Neuronal stem cell (in vitro differentiated cells): ENCODE results near the gene TP73.
A peak's percentile ranks its signal among the peaks of the same experiment; 100 is the strongest.

ENCODE experiments used
- DNase-seq: peaks from one replicate; pipeline ENCODE4 v3.0.0-alpha.2; 2013; ENCODE audit warnings: low spot score
- H2AFZ ChIP-seq: one replicate; pipeline ENCODE4 v1.6.1; 2013; ENCODE audit warnings: mild to moderate bottlenecking, low read length, inconsistent platforms
- H2AK5ac ChIP-seq: 2 replicates; pipeline ENCODE4 v1.6.1; 2013; ENCODE audit warnings: low read depth, mild to moderate bottlenecking, inconsistent platforms, low read length, moderate library complexity, mixed read lengths
- H2BK120ac ChIP-seq: 2 replicates; pipeline ENCODE4 v1.6.1; 2013; ENCODE audit warnings: low read depth, mild to moderate bottlenecking, inconsistent platforms, low read length, moderate library complexity, mixed read lengths
- H2BK12ac ChIP-seq: one replicate; pipeline ENCODE4 v1.6.1; 2013; ENCODE audit warnings: low read length, inconsistent platforms
- H2BK15ac ChIP-seq: 2 replicates; pipeline ENCODE4 v1.6.1; 2013; ENCODE audit warnings: mild to moderate bottlenecking, low read length, inconsistent platforms, mixed read lengths
- H2BK5ac ChIP-seq: one replicate; pipeline ENCODE4 v1.6.1; 2013; ENCODE audit warnings: inconsistent platforms, mild to moderate bottlenecking, low read length, moderate library complexity
- H3K14ac ChIP-seq: one replicate; pipeline ENCODE4 v1.6.1; 2013; ENCODE audit warnings: low read length, inconsistent platforms
- H3K18ac ChIP-seq: 2 replicates; pipeline ENCODE4 v1.6.1; 2013; ENCODE audit warnings: low read length, inconsistent platforms
- H3K23ac ChIP-seq: 2 replicates; pipeline ENCODE4 v1.6.1; 2013; ENCODE audit warnings: low read depth, mild to moderate bottlenecking, mixed read lengths, low read length, inconsistent platforms; ENCODE audit not compliant: poor library complexity
- H3K27ac ChIP-seq: replicated peaks from 3 replicates; pipeline ENCODE4 v1.5.1; 2013; ENCODE audit warnings: low read length, inconsistent platforms
- H3K27me3 ChIP-seq, 3 experiments: 2 replicates each; pipeline ENCODE4 v1.6.1; 2013; ENCODE audit warnings: low read length in 3 of 3, mild to moderate bottlenecking in 2 of 3, inconsistent platforms in 1 of 3, low read depth in 1 of 3, mixed read lengths in 1 of 3, moderate library complexity in 1 of 3; ENCODE audit not compliant: control insufficient read depth in 3 of 3, insufficient read depth in 3 of 3
- H3K36me3 ChIP-seq, 2 donors: replicated peaks in 1 of 2; 2 replicates each; pipeline ENCODE4 v1.6.1; 2013; ENCODE audit warnings: low read length in 2 of 2; ENCODE audit not compliant: control insufficient read depth in 2 of 2, insufficient read depth in 2 of 2
- H3K4ac ChIP-seq: 2 replicates; pipeline ENCODE4 v1.6.1; 2013; ENCODE audit warnings: inconsistent platforms, mild to moderate bottlenecking, low read length, moderate library complexity
- H3K4me1 ChIP-seq, 2 donors: 1 replicate in 1 of 2; 2 replicates in 1 of 2; pipeline ENCODE4 v1.6.1; 2013; ENCODE audit warnings: low read length in 2 of 2, low read depth in 1 of 2; ENCODE audit not compliant: control insufficient read depth in 2 of 2, insufficient read depth in 1 of 2
- H3K4me2 ChIP-seq: one replicate; pipeline ENCODE4 v1.6.1; 2013; ENCODE audit warnings: mild to moderate bottlenecking, low read length, inconsistent platforms; ENCODE audit not compliant: insufficient read depth, poor library complexity, severe bottlenecking
- H3K4me3 ChIP-seq, 2 donors: 2 replicates each; pipeline ENCODE4 v1.5.1; 2013; ENCODE audit warnings: low read length in 2 of 2, mild to moderate bottlenecking in 2 of 2, inconsistent platforms in 1 of 2, moderate library complexity in 1 of 2
- H3K79me1 ChIP-seq: one replicate; pipeline ENCODE4 v1.6.1; 2013; ENCODE audit warnings: low read depth, mild to moderate bottlenecking, inconsistent platforms, low read length, moderate library complexity
- H3K9ac ChIP-seq: one replicate; pipeline ENCODE4 v1.6.1; 2013; ENCODE audit warnings: mild to moderate bottlenecking, low read depth, low read length, inconsistent platforms; ENCODE audit not compliant: poor library complexity
- H3K9me3 ChIP-seq, 2 donors: replicated peaks in 1 of 2; 2 replicates each; pipeline versions ENCODE3 to v1.6.1; 2013; ENCODE audit warnings: low read length in 2 of 2, mild to moderate bottlenecking in 2 of 2, inconsistent platforms in 1 of 2, low read depth in 1 of 2, mixed read lengths in 1 of 2, moderate library complexity in 1 of 2; ENCODE audit not compliant: control insufficient read depth in 2 of 2, insufficient read depth in 1 of 2
- H4K8ac ChIP-seq: one replicate; pipeline ENCODE4 v1.6.1; 2013; ENCODE audit warnings: low read depth, mild to moderate bottlenecking, inconsistent platforms, low read length, moderate library complexity
- H4K91ac ChIP-seq: one replicate; pipeline ENCODE4 v1.6.1; 2013; ENCODE audit warnings: low read length, low read depth, mild to moderate bottlenecking, inconsistent platforms; ENCODE audit not compliant: poor library complexity
- WGBS, 2 donors: extraction: QIAGEN DNeasy Blood & Tissue Kit; methylation state at CpG; one replicate each; pipeline ENCODE4 v1.1.7; 2013; ENCODE audit warnings: missing lambda C conversion rate in 2 of 2, mixed read lengths in 1 of 2; ENCODE audit not compliant: insufficient read length in 2 of 2, insufficient replicate concordance in 1 of 2; ENCODE audit errors: extremely low coverage in 2 of 2; 5-methylcytosine and 5-hydroxymethylcytosine counted together

The TP73 gene

GRCh38 chr1:3777078-3777547, 124.8 kb downstream of the TP73 start:
- Histone ChIP-seq H2BK5ac (no peak overlapping the region), H3K4me2 (no peak overlapping the region), H3K18ac (peak overlapping the region; percentile 4), H3K23ac (peak overlapping the region; percentile 75), H4K91ac (no peak overlapping the region), H2BK120ac (no peak overlapping the region), H2AK5ac (no peak overlapping the region), H3K4me3 (no peak overlapping the region), H3K36me3 (peaks cover 22 to 38% of the 10 kb centered on the region in 2 donors), H4K8ac (no peak overlapping the region), H3K4me1 (peaks cover 13 to 27% of the 10 kb centered on the region in 2 donors), H3K14ac (no peak overlapping the region), H3K27me3 (no peaks in the 10 kb centered on the region), H3K9ac (no peak overlapping the region), H3K79me1 (peaks cover 2% of the 10 kb centered on the region), H3K27ac (no peak overlapping the region), H2BK15ac (no peak overlapping the region), H2AFZ (no peak overlapping the region), H2BK12ac (no peak overlapping the region), H3K9me3 (peaks cover 0 to 2% of the 10 kb centered on the region in 2 donors), H3K4ac (no peak overlapping the region)
- WGBS, 2 donors: no CpG with 5 or more reads among the region's 10 CpGs
- DNase-seq: no peak

DNA sequence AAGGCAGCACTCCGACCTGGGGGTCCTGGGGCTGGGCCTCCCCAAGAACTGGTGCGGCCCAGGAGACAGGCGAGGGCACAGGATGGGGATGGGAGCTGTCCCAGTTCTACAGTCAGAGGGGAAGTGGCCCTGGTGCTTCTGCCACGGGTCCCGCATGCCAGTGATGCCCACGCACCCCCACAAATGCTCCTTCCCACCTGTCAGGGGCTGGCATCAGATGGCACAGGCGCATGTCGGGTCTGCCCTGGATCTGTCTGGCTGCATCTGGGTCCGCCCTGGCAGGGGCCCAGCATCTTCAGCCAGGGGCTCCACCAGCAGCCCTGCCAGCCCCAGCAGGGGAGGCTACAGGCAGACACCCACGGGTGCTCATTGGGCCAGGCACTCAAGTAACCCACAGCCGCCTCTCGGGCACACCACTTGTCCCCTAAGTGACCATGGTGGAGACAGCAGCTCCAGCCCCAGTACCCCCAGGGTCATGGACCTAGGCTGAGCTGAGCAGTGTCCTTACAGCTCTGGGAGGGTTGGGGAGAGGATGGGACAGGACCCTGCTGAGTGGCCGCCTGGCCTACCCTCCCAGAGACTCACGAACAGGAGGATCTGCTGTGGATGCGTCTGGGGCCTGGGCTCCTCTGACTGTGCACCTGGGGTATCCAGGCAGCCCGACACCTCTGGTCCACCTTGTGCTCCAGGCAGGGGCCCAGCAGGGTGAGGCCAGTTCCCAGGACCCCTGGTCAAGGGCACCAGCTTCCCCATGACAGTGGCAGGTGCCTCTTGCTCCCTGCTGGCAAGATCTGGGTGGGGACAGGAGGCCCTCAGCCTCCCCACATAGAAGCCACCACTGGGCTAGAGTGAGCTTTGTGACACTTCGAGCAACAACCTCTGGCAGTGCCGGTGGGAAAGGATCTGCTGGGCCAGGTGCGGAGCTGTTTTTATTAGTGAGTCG, 125.6 kb downstream of the TP73 start:
- no peak overlapping the region for H2AFZ ChIP-seq
- peaks cover 0 to 2% of the 10 kb centered on the region in 2 donors for H3K9me3 ChIP-seq
- WGBS, 2 donors: no CpG with 5 or more reads among the region's 20 CpGs
- H3K9ac ChIP-seq: no peak overlapping the region
- H3K4me1 ChIP-seq: peaks cover 13 to 27% of the 10 kb centered on the region in 2 donors
- no peak overlapping the region for H2AK5ac ChIP-seq
- no peak overlapping the region for H4K91ac ChIP-seq
- no peaks in the 10 kb centered on the region for H3K27me3 ChIP-seq
- no peak overlapping the region for H4K8ac ChIP-seq
- no peak overlapping the region for H2BK15ac ChIP-seq
- H2BK12ac ChIP-seq: no peak overlapping the region
- H3K36me3 ChIP-seq: peaks cover 28 to 46% of the 10 kb centered on the region in 2 donors
- H3K4me3 ChIP-seq: no peak overlapping the region
- H3K4me2 ChIP-seq: no peak overlapping the region
- no peak overlapping the region for H3K27ac ChIP-seq
- H3K79me1 ChIP-seq: peaks cover 2% of the 10 kb centered on the region
- no peak overlapping the region for H3K18ac ChIP-seq
- peak overlapping the region; percentile 73 for H3K23ac ChIP-seq
- no peak overlapping the region for H3K14ac ChIP-seq
- H3K4ac ChIP-seq: no peak overlapping the region
- no peak overlapping the region for H2BK120ac ChIP-seq
- no peak for DNase-seq
- no peak overlapping the region for H2BK5ac ChIP-seq

- no peak for DNase-seq
- no CpG with 5 or more reads among the region's 14 CpGs for WGBS, 2 donors
- peak overlapping the region; percentile 44 for H3K9ac ChIP-seq
- peaks cover 10 to 20% of the 10 kb centered on the region in 2 donors for H3K4me1 ChIP-seq
- no peak overlapping the region for H3K14ac ChIP-seq
- peaks cover 2% of the 10 kb centered on the region for H3K79me1 ChIP-seq
- H3K4me2 ChIP-seq: no peak overlapping the region
- H4K91ac ChIP-seq: no peak overlapping the region
- no peak overlapping the region for H2AK5ac ChIP-seq
- no peak overlapping the region for H2BK12ac ChIP-seq
- H2AFZ ChIP-seq: no peak overlapping the region
- no peak overlapping the region for H2BK5ac ChIP-seq
- H3K23ac ChIP-seq: peak overlapping the region; percentile 98
- H2BK15ac ChIP-seq: no peak overlapping the region
- H4K8ac ChIP-seq: no peak overlapping the region
- no peak overlapping the region for H3K4ac ChIP-seq
- peaks cover 0 to 2% of the 10 kb centered on the region in 2 donors for H3K9me3 ChIP-seq
- H3K4me3 ChIP-seq: no peak overlapping the region
- peaks cover 32 to 53% of the 10 kb centered on the region in 2 donors for H3K36me3 ChIP-seq
- no peaks in the 10 kb centered on the region for H3K27me3 ChIP-seq
- H3K18ac ChIP-seq: no peak overlapping the region
- H2BK120ac ChIP-seq: no peak overlapping the region
- no peak overlapping the region for H3K27ac ChIP-seq
These were observed 126.4 kb downstream of the TP73 start for GRCh38 chr1:3778590-3779264.
